Spinal cord (tissue), 10 donors: ENCODE measurements around the gene BCL2. TPM values are rescaled to one million over a fixed set of nuclear protein-coding genes. Genes with fewer than 3 reads are reported as not detected.
"Not testable (repeated sequence)": the region's sequence is repeated elsewhere in the genome, so short reads cannot be mapped to it uniquely, and the experiment has no call there.

Experiments
- DNase-seq, 6 donors: peaks; one replicate each; pipeline versions ENCODE4 v3.0.0 to v3.0.0-alpha.2; 2013 to 2015; ENCODE audit warnings: low spot score in 6 of 6, low read depth in 4 of 6
- H3K27ac ChIP-seq: one replicate; pipeline ENCODE4 v1.5.1; 2013; ENCODE audit warnings: low read depth, low read length, control low read depth
- H3K27me3 ChIP-seq: one replicate; pipeline ENCODE4 v1.6.1; 2013; ENCODE audit warnings: low read length; ENCODE audit not compliant: control insufficient read depth, insufficient read depth
- H3K36me3 ChIP-seq: one replicate; pipeline ENCODE4 v1.6.1; 2013; ENCODE audit warnings: low read length; ENCODE audit not compliant: control insufficient read depth, insufficient read depth
- H3K4me1 ChIP-seq: one replicate; pipeline ENCODE4 v1.6.1; 2013; ENCODE audit warnings: low read length; ENCODE audit not compliant: control insufficient read depth, insufficient read depth
- H3K4me3 ChIP-seq: one replicate; pipeline ENCODE4 v1.5.1; 2013; ENCODE audit warnings: low read depth, low read length, control low read depth
- H3K9me3 ChIP-seq: one replicate; pipeline ENCODE4 v1.6.1; 2013; ENCODE audit warnings: low read length; ENCODE audit not compliant: control insufficient read depth, insufficient read depth
- WGBS: methylation state at CpG from one replicate; pipeline ENCODE4 v1.1.5; 2013; ENCODE audit warnings: missing lambda C conversion rate; ENCODE audit not compliant: insufficient coverage; 5-methylcytosine and 5-hydroxymethylcytosine counted together
- polyA plus RNA-seq, 2 donors: library from polyadenylated mRNA; unstranded; fragments of 120-200 nt; gene quantifications; one replicate each; pipeline ENCODE4 v1.2.1, GENCODE V29; 2013; ENCODE audit not compliant: insufficient read length in 2 of 2
- total RNA-seq, 2 donors: library from RNA; depleted of rRNA in 1 of 2; stranded (reverse); fragments of 120-200 nt in 1 of 2; fragments of >200 nt in 1 of 2; gene quantifications; one replicate each; pipeline versions ENCODE4 v1.2.3 to v1.2.4, GENCODE V29; 2013 to 2014
- donor health status: healthy.

BCL2 gene
- total and polyA plus RNA-seq, 4 donors: 14.4 to 34.4 (median 23.7) TPM

DNA sequence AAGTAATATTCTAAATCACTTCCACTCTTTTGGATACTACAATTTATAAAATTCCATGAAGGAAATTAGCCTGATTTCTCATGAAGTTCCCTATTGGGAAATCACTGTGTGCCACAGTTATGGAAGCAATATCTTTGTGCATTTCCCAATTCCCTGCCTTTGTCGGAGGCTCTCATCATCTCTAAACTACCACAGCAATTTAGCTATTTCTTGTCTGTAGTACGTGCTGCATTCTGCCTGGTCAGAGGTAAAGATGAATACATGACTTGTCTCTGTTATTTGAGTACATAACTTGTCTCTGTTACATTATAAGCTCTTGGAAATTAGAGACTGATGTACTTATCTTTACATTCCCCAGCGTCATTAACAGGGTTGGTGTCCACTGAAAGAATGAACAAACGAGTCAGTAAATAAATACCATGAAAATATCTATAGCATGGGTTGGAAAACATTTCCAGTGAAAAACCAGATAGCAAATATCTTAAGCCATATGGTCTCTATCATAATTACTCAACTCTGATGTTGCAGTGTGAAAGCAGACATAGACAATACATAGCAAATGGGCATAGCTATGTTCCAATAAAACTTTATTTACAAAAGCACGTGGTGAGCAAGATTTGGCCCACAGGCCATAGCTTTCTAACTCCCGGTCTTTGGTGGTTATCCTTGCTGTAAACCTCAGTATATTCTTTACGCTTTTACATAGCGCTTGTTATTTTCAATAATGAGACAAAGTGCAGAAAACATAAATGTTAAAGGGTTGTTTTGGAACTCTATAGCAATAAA lies 78.8 kb downstream of the BCL2 start:
- Histone ChIP-seq H3K9me3 (no peaks in the 10 kb centered on the region), H3K27ac (no peak overlapping the region), H3K4me3 (no peak overlapping the region), H3K4me1 (peaks cover 22% of the 10 kb centered on the region), H3K27me3 (no peaks in the 10 kb centered on the region), H3K36me3 (no peaks in the 10 kb centered on the region)
- peak in 1 of 6 donors; percentile 75 for DNase-seq
- 90% methylated on average over 2 of the region's 8 CpGs for WGBS

- DNase-seq: peak in 1 of 6 donors; percentile 59
- WGBS: 10% methylated on average over 2 of the region's 9 CpGs
Measured at GRCh38 chr18:63238693-63239075, 80.9 kb downstream of the BCL2 start.

GRCh38 chr18:63237881-63238692 lies 81.5 kb downstream of the BCL2 start:
- Histone ChIP-seq H3K9me3 (no peaks in the 10 kb centered on the region), H3K4me3 (no peak overlapping the region), H3K27me3 (no peaks in the 10 kb centered on the region), H3K36me3 (no peaks in the 10 kb centered on the region), H3K4me1 (peaks cover 22% of the 10 kb centered on the region), H3K27ac (peak overlapping the region; percentile 87)
- WGBS: 21% methylated on average over 7 of the region's 14 CpGs
- peak in 3 of 6 donors; percentile 47 to 82 (median 68) for DNase-seq

More at GRCh38 chr18:63238693-63239075, 80.9 kb downstream of the BCL2 start:
- Histone ChIP-seq H3K4me1 (peaks cover 22% of the 10 kb centered on the region), H3K36me3 (no peaks in the 10 kb centered on the region), H3K9me3 (no peaks in the 10 kb centered on the region), H3K4me3 (no peak overlapping the region), H3K27ac (peak overlapping the region; percentile 87), H3K27me3 (no peaks in the 10 kb centered on the region)

- 85% methylated on average over 10 of the region's 21 CpGs for WGBS
- Histone ChIP-seq H3K4me1 (peaks cover 22% of the 10 kb centered on the region), H3K36me3 (no peaks in the 10 kb centered on the region), H3K9me3 (no peaks in the 10 kb centered on the region), H3K4me3 (no peak overlapping the region), H3K27ac (peak overlapping the region; percentile 87), H3K27me3 (no peaks in the 10 kb centered on the region)
- DNase-seq: no peak
Measured at GRCh38 chr18:63236921-63237846, 82.4 kb downstream of the BCL2 start.

- DNase-seq: no peak
- no peaks in the 10 kb centered on the region for H3K9me3 ChIP-seq
- peaks cover 22% of the 10 kb centered on the region for H3K4me1 ChIP-seq
- WGBS: 97% methylated on average over 6 of the region's 14 CpGs
- no peak overlapping the region for H3K4me3 ChIP-seq
- no peaks in the 10 kb centered on the region for H3K36me3 ChIP-seq
- H3K27me3 ChIP-seq: no peaks in the 10 kb centered on the region
- H3K27ac ChIP-seq: peak overlapping the region; percentile 87
Measured at GRCh38 chr18:63236406-63236805, 83.2 kb downstream of the BCL2 start.

DNA sequence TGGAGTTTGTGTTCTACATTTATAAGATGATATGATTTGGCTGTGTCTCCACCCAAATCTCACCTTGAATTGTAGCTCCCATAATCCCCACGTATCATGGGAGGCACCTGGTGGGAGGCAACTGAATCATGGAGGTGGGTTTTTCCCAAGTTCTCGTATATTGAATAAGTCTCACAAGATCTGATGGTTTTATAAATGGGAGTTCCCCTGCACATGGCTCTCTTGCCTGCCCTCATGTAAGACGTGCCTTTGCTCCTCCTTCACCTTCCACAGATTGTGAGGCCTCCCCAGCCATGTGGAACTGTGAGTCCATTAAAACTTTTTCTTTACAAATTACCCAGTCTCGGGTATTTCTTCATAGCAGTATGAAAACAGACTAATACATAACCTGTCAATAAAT lies 83.6 kb downstream of the BCL2 start:
- H3K4me3 ChIP-seq, H3K36me3 ChIP-seq, H3K27me3 ChIP-seq, H3K9me3 ChIP-seq, H3K27ac ChIP-seq, DNase-seq: not testable (repeated sequence)
- 100% methylated on average over 1 of the region's 4 CpGs for WGBS
- peaks cover 22% of the 10 kb centered on the region for H3K4me1 ChIP-seq

GRCh38 chr18:63234841-63235240 lies 84.7 kb downstream of the BCL2 start:
- no peaks in the 10 kb centered on the region for H3K36me3 ChIP-seq

GRCh38 chr18:63234432-63234831 lies 85.1 kb downstream of the BCL2 start:
- DNase-seq: no peak

More at GRCh38 chr18:63234841-63235240, 84.7 kb downstream of the BCL2 start:
- H3K4me1 ChIP-seq: peaks cover 20% of the 10 kb centered on the region
- H3K27ac ChIP-seq: no peak overlapping the region
- WGBS: no CpG with 5 or more reads among the region's 3 CpGs
- DNase-seq: no peak
- H3K9me3 ChIP-seq: no peaks in the 10 kb centered on the region
- H3K4me3 ChIP-seq: no peak overlapping the region
- no peaks in the 10 kb centered on the region for H3K27me3 ChIP-seq

GRCh38 chr18:63233334-63233733 lies 86.2 kb downstream of the BCL2 start:
- Histone ChIP-seq H3K27ac (no peak overlapping the region), H3K4me1 (peaks cover 11% of the 10 kb centered on the region), H3K36me3 (no peaks in the 10 kb centered on the region), H3K9me3 (no peaks in the 10 kb centered on the region), H3K27me3 (no peaks in the 10 kb centered on the region), H3K4me3 (no peak overlapping the region)
- DNase-seq: no peak
- WGBS: 79% methylated on average over 4 of the region's 9 CpGs

More at GRCh38 chr18:63234432-63234831, 85.1 kb downstream of the BCL2 start:
- Histone ChIP-seq H3K4me1 (peaks cover 16% of the 10 kb centered on the region), H3K27ac (no peak overlapping the region), H3K9me3 (no peaks in the 10 kb centered on the region), H3K27me3 (no peaks in the 10 kb centered on the region), H3K4me3 (no peak overlapping the region), H3K36me3 (no peaks in the 10 kb centered on the region)
- no CpG with 5 or more reads among the region's 5 CpGs for WGBS
